ENCODE measurements around the gene FOSL2. TPM values are rescaled to one million over a fixed set of nuclear protein-coding genes. Genes with fewer than 3 reads are reported as not detected.
A peak's percentile ranks its signal among the peaks of the same experiment; 100 is the strongest.

FOSL2 gene
- total RNA-seq, 1 experiment from 2014 or later, result 0.30 TPM

- Histone ChIP-seq H3K4me2 (ENCODE audit: low read depth, low read length, poor library complexity, severe bottlenecking) (no peak overlapping the region), H2AFZ (ENCODE audit: low read length) (no peak overlapping the region)
- no peak for DNase-seq
Measured at GRCh38 chr2:28449488-28450395, 57.1 kb downstream of the FOSL2 start.

GRCh38 chr2:28450901-28451565 is 58.4 kb downstream of the FOSL2 start:
- no peak overlapping the region for H3K4me2 ChIP-seq (ENCODE audit: low read depth, low read length, poor library complexity, severe bottlenecking)
- no peaks in the 10 kb centered on the region for H3K9me3 ChIP-seq (ENCODE audit: low read length)
- no peak for DNase-seq
- H3K9ac ChIP-seq (ENCODE audit: low read length), result no peak overlapping the region
- no peaks in the 10 kb centered on the region for H4K20me1 ChIP-seq (ENCODE audit: insufficient read depth, low read depth, low read length)
- no peaks in the 10 kb centered on the region for H3K27me3 ChIP-seq (ENCODE audit: low read length)
- no peak overlapping the region for H2AFZ ChIP-seq (ENCODE audit: low read length)
- H3K79me2 ChIP-seq (ENCODE audit: low read length), result no peaks in the 10 kb centered on the region
- no peak overlapping the region for H3K27ac ChIP-seq (ENCODE audit: low read length)
- H3K4me1 ChIP-seq (ENCODE audit: low read length), result peaks cover 3% of the 10 kb centered on the region; the same call in 1 of the 2 replicates
- no peaks in the 10 kb centered on the region for H3K36me3 ChIP-seq (ENCODE audit: insufficient read depth, low read length)
- H3K4me3 ChIP-seq (ENCODE audit: low read length), result no peak overlapping the region
- no peaks in the 10 kb centered on the region for H3K9me2 ChIP-seq (replicated peaks; ENCODE audit: insufficient read depth, low read length)

More at GRCh38 chr2:28449488-28450395, 57.1 kb downstream of the FOSL2 start:
- H3K36me3 ChIP-seq (ENCODE audit: insufficient read depth, low read length), result no peaks in the 10 kb centered on the region
- no peak overlapping the region for H3K27ac ChIP-seq (ENCODE audit: low read length)
- H3K9ac ChIP-seq (ENCODE audit: low read length), result no peak overlapping the region
- H3K9me2 ChIP-seq (replicated peaks; ENCODE audit: insufficient read depth, low read length), result no peaks in the 10 kb centered on the region
- H3K4me1 ChIP-seq (ENCODE audit: low read length), result peaks cover 3% of the 10 kb centered on the region; the same call in 1 of the 2 replicates
- H4K20me1 ChIP-seq (ENCODE audit: insufficient read depth, low read depth, low read length), result no peaks in the 10 kb centered on the region
- H3K27me3 ChIP-seq (ENCODE audit: low read length), result no peaks in the 10 kb centered on the region
- no peaks in the 10 kb centered on the region for H3K9me3 ChIP-seq (ENCODE audit: low read length)
- H3K4me3 ChIP-seq (ENCODE audit: low read length), result no peak overlapping the region
- H3K79me2 ChIP-seq (ENCODE audit: low read length), result no peaks in the 10 kb centered on the region

GRCh38 chr2:28451793-28452533 is 59.3 kb downstream of the FOSL2 start:
- Histone ChIP-seq H3K4me2 (ENCODE audit: low read depth, low read length, poor library complexity, severe bottlenecking) (no peak overlapping the region), H3K9me2 (replicated peaks; ENCODE audit: insufficient read depth, low read length) (no peaks in the 10 kb centered on the region), H4K20me1 (ENCODE audit: insufficient read depth, low read depth, low read length) (no peaks in the 10 kb centered on the region), H3K9ac (ENCODE audit: low read length) (no peak overlapping the region), H3K4me1 (ENCODE audit: low read length) (peaks cover 3% of the 10 kb centered on the region; the same call in 1 of the 2 replicates), H3K27ac (ENCODE audit: low read length) (no peak overlapping the region), H2AFZ (ENCODE audit: low read length) (no peak overlapping the region), H3K27me3 (ENCODE audit: low read length) (no peaks in the 10 kb centered on the region), H3K36me3 (ENCODE audit: insufficient read depth, low read length) (no peaks in the 10 kb centered on the region), H3K79me2 (ENCODE audit: low read length) (no peaks in the 10 kb centered on the region), H3K9me3 (ENCODE audit: low read length) (no peaks in the 10 kb centered on the region), H3K4me3 (ENCODE audit: low read length) (no peak overlapping the region)
- DNase-seq, result no peak

- no peak overlapping the region for H3K27ac ChIP-seq (ENCODE audit: low read length)
- no peak overlapping the region for H2AFZ ChIP-seq (ENCODE audit: low read length)
- H3K4me1 ChIP-seq (ENCODE audit: low read length), result peaks cover 3% of the 10 kb centered on the region; the same call in 1 of the 2 replicates
- no peaks in the 10 kb centered on the region for H3K9me2 ChIP-seq (replicated peaks; ENCODE audit: insufficient read depth, low read length)
- H3K36me3 ChIP-seq (ENCODE audit: insufficient read depth, low read length), result no peaks in the 10 kb centered on the region
- H3K27me3 ChIP-seq (ENCODE audit: low read length), result no peaks in the 10 kb centered on the region
- no peak overlapping the region for H3K4me2 ChIP-seq (ENCODE audit: low read depth, low read length, poor library complexity, severe bottlenecking)
- H3K9ac ChIP-seq (ENCODE audit: low read length), result no peak overlapping the region
- H3K4me3 ChIP-seq (ENCODE audit: low read length), result no peak overlapping the region
- no peaks in the 10 kb centered on the region for H3K79me2 ChIP-seq (ENCODE audit: low read length)
- H3K9me3 ChIP-seq (ENCODE audit: low read length), result no peaks in the 10 kb centered on the region
- peak; percentile 80 for DNase-seq
- no peaks in the 10 kb centered on the region for H4K20me1 ChIP-seq (ENCODE audit: insufficient read depth, low read depth, low read length)
Measured at GRCh38 chr2:28452534-28453081, 60.0 kb downstream of the FOSL2 start.

GRCh38 chr2:28453396-28453795 is 60.7 kb downstream of the FOSL2 start:
- no peaks in the 10 kb centered on the region for H3K79me2 ChIP-seq (ENCODE audit: low read length)

GRCh38 chr2:28454016-28454930 is 61.6 kb downstream of the FOSL2 start:
- Histone ChIP-seq H3K9me2 (replicated peaks; ENCODE audit: insufficient read depth, low read length) (no peaks in the 10 kb centered on the region), H3K4me3 (ENCODE audit: low read length) (no peak overlapping the region), H3K4me1 (ENCODE audit: low read length) (no peaks in the 10 kb centered on the region), H3K27me3 (ENCODE audit: low read length) (no peaks in the 10 kb centered on the region), H3K79me2 (ENCODE audit: low read length) (no peaks in the 10 kb centered on the region), H2AFZ (ENCODE audit: low read length) (no peak overlapping the region), H3K27ac (ENCODE audit: low read length) (no peak overlapping the region), H3K36me3 (ENCODE audit: insufficient read depth, low read length) (no peaks in the 10 kb centered on the region), H3K9ac (ENCODE audit: low read length) (no peak overlapping the region), H3K9me3 (ENCODE audit: low read length) (no peaks in the 10 kb centered on the region), H3K4me2 (ENCODE audit: low read depth, low read length, poor library complexity, severe bottlenecking) (no peak overlapping the region), H4K20me1 (ENCODE audit: insufficient read depth, low read depth, low read length) (no peaks in the 10 kb centered on the region)
- no peak for DNase-seq

More at GRCh38 chr2:28453396-28453795, 60.7 kb downstream of the FOSL2 start:
- Histone ChIP-seq H4K20me1 (ENCODE audit: insufficient read depth, low read depth, low read length) (no peaks in the 10 kb centered on the region), H3K4me3 (ENCODE audit: low read length) (no peak overlapping the region), H3K4me1 (ENCODE audit: low read length) (no peaks in the 10 kb centered on the region), H3K27me3 (ENCODE audit: low read length) (no peaks in the 10 kb centered on the region), H3K27ac (ENCODE audit: low read length) (no peak overlapping the region), H3K9me3 (ENCODE audit: low read length) (no peaks in the 10 kb centered on the region), H3K36me3 (ENCODE audit: insufficient read depth, low read length) (no peaks in the 10 kb centered on the region), H3K9ac (ENCODE audit: low read length) (no peak overlapping the region), H3K4me2 (ENCODE audit: low read depth, low read length, poor library complexity, severe bottlenecking) (no peak overlapping the region), H2AFZ (ENCODE audit: low read length) (no peak overlapping the region), H3K9me2 (replicated peaks; ENCODE audit: insufficient read depth, low read length) (no peaks in the 10 kb centered on the region)
- DNase-seq, result no peak

- no peak overlapping the region for H3K4me3 ChIP-seq (ENCODE audit: low read length)
- no peak overlapping the region for H3K27ac ChIP-seq (ENCODE audit: low read length)
- H3K9me2 ChIP-seq (replicated peaks; ENCODE audit: insufficient read depth, low read length), result no peaks in the 10 kb centered on the region
- H4K20me1 ChIP-seq (ENCODE audit: insufficient read depth, low read depth, low read length), result no peaks in the 10 kb centered on the region
- H3K4me2 ChIP-seq (ENCODE audit: low read depth, low read length, poor library complexity, severe bottlenecking), result no peak overlapping the region
- H3K9me3 ChIP-seq (ENCODE audit: low read length), result no peaks in the 10 kb centered on the region
- no peak overlapping the region for H2AFZ ChIP-seq (ENCODE audit: low read length)
- no peak overlapping the region for H3K9ac ChIP-seq (ENCODE audit: low read length)
- no peaks in the 10 kb centered on the region for H3K79me2 ChIP-seq (ENCODE audit: low read length)
- DNase-seq, result no peak
- H3K27me3 ChIP-seq (ENCODE audit: low read length), result no peaks in the 10 kb centered on the region
- no peaks in the 10 kb centered on the region for H3K36me3 ChIP-seq (ENCODE audit: insufficient read depth, low read length)
- no peaks in the 10 kb centered on the region for H3K4me1 ChIP-seq (ENCODE audit: low read length)
Measured at GRCh38 chr2:28457237-28457636, 64.6 kb downstream of the FOSL2 start.
